Measurements from ENCODE around the gene KY. TPM values are rescaled to one million over a fixed set of nuclear protein-coding genes. Genes with fewer than 3 reads are reported as not detected.

KY gene
- total RNA-seq, 1 donor from 2014 or later: 12.1 TPM

GRCh38 chr3:134663721-134664456 lies 13.1 kb upstream of the KY start:
- DNase-seq: no peak
- no peaks in the 10 kb centered on the region for H3K9me3 ChIP-seq (replicated peaks)
- intact Hi-C loops (cut with micrococcal nuclease): no loop called here
- TF ChIP-seq, protein P1, sequence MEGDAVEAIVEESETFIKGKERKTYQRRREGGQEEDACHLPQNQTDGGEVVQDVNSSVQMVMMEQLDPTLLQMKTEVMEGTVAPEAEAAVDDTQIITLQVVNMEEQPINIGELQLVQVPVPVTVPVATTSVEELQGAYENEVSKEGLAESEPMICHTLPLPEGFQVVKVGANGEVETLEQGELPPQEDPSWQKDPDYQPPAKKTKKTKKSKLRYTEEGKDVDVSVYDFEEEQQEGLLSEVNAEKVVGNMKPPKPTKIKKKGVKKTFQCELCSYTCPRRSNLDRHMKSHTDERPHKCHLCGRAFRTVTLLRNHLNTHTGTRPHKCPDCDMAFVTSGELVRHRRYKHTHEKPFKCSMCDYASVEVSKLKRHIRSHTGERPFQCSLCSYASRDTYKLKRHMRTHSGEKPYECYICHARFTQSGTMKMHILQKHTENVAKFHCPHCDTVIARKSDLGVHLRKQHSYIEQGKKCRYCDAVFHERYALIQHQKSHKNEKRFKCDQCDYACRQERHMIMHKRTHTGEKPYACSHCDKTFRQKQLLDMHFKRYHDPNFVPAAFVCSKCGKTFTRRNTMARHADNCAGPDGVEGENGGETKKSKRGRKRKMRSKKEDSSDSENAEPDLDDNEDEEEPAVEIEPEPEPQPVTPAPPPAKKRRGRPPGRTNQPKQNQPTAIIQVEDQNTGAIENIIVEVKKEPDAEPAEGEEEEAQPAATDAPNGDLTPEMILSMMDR (IDR thresholded peaks at IDR 0.05; ENCODE audit: borderline replicate concordance): no peak
- peak overlapping the region; percentile 56 for H3K27ac ChIP-seq (replicated peaks)
- H3K36me3 ChIP-seq: no peaks in the 10 kb centered on the region
- H3K4me3 ChIP-seq: no peak overlapping the region
- H3K27me3 ChIP-seq (ENCODE audit: low read depth): no peaks in the 10 kb centered on the region
- peaks cover 49% of the 10 kb centered on the region for H3K4me1 ChIP-seq

- intact Hi-C loops (cut with micrococcal nuclease): no loop called here
- H3K36me3 ChIP-seq: no peaks in the 10 kb centered on the region
Measured at GRCh38 chr3:134660046-134660441, 9.2 kb upstream of the KY start.

GRCh38 chr3:134659391-134660045 lies 8.7 kb upstream of the KY start:
- Histone ChIP-seq H3K27ac (replicated peaks) (peak overlapping the region; percentile 88), H3K9me3 (replicated peaks) (no peaks in the 10 kb centered on the region), H3K36me3 (no peaks in the 10 kb centered on the region), H3K4me3 (no peak overlapping the region), H3K27me3 (ENCODE audit: low read depth) (no peaks in the 10 kb centered on the region), H3K4me1 (peaks cover 35% of the 10 kb centered on the region)
- intact Hi-C loops (cut with micrococcal nuclease): no loop called here
- no peak for DNase-seq
- TF ChIP-seq, protein P1 (IDR thresholded peaks at IDR 0.05; ENCODE audit: borderline replicate concordance): no peak

More at GRCh38 chr3:134660046-134660441, 9.2 kb upstream of the KY start:
- no peaks in the 10 kb centered on the region for H3K9me3 ChIP-seq (replicated peaks)
- H3K27ac ChIP-seq (replicated peaks): peak overlapping the region; percentile 88
- DNase-seq: no peak
- H3K4me1 ChIP-seq: peaks cover 39% of the 10 kb centered on the region
- no peaks in the 10 kb centered on the region for H3K27me3 ChIP-seq (ENCODE audit: low read depth)
- TF ChIP-seq, protein P1 (IDR thresholded peaks at IDR 0.05; ENCODE audit: borderline replicate concordance): no peak
- H3K4me3 ChIP-seq: no peak overlapping the region

- no peaks in the 10 kb centered on the region for H3K9me3 ChIP-seq (replicated peaks)
- peaks cover 26% of the 10 kb centered on the region for H3K4me1 ChIP-seq
- no peaks in the 10 kb centered on the region for H3K27me3 ChIP-seq (ENCODE audit: low read depth)
- no peak for DNase-seq
- no peak overlapping the region for H3K27ac ChIP-seq (replicated peaks)
- intact Hi-C loops (cut with micrococcal nuclease): no loop called here
- no peak overlapping the region for H3K4me3 ChIP-seq
- TF ChIP-seq, protein P1 (IDR thresholded peaks at IDR 0.05; ENCODE audit: borderline replicate concordance): no peak
- no peaks in the 10 kb centered on the region for H3K36me3 ChIP-seq
Measured at GRCh38 chr3:134658555-134658954, 7.7 kb upstream of the KY start.

- H3K27me3 ChIP-seq (ENCODE audit: low read depth): peaks cover 8% of the 10 kb centered on the region
- TF ChIP-seq, protein P1 (IDR thresholded peaks at IDR 0.05; ENCODE audit: borderline replicate concordance): no peak
- H3K4me3 ChIP-seq: no peak overlapping the region
- intact Hi-C loops (cut with micrococcal nuclease): no loop called here
- peaks cover 37% of the 10 kb centered on the region for H3K4me1 ChIP-seq
- DNase-seq: no peak
- no peak overlapping the region for H3K27ac ChIP-seq (replicated peaks)
- no peaks in the 10 kb centered on the region for H3K9me3 ChIP-seq (replicated peaks)
- H3K36me3 ChIP-seq: no peaks in the 10 kb centered on the region
Measured at GRCh38 chr3:134656211-134656800, 5.5 kb upstream of the KY start.

All from left ventricle myocardium inferior (tissue), 1 donor.